Left renal pelvis (tissue), 4 donors: ENCODE results near the gene OR51L1. TPM values are rescaled to one million over a fixed set of nuclear protein-coding genes. Genes with fewer than 3 reads are reported as not detected.
A peak's percentile ranks its signal among the peaks of the same experiment; 100 is the strongest.
"Not testable (repeated sequence)": the region's sequence is repeated elsewhere in the genome, so short reads cannot be mapped to it uniquely, and the experiment has no call there.

Experiments used
- DNase-seq, 4 donors: peaks; one replicate each; pipeline ENCODE4 v3.0.0-alpha.2; 2013; ENCODE audit warnings: low read depth in 4 of 4, low spot score in 3 of 4
- polyA plus RNA-seq, 4 donors: library from polyadenylated mRNA; unstranded; fragments of 120-200 nt; gene quantifications; one replicate each; pipeline ENCODE4 v1.2.1, GENCODE V29; 2013; ENCODE audit not compliant: insufficient read length in 4 of 4

The OR51L1 gene
- under 1 TPM in 3 of 4 donors, not detected in 1; 0.05 to 0.06 (median 0.05) TPM for polyA plus RNA-seq

- no peak for DNase-seq
Measured at GRCh38 chr11:4994551-4994950, at the start of gene OR51L1. Gene OR51L1 (plus strand): TSS chr11:4994851. CDS start chr11:4998983, 4,132 bp downstream.

DNA sequence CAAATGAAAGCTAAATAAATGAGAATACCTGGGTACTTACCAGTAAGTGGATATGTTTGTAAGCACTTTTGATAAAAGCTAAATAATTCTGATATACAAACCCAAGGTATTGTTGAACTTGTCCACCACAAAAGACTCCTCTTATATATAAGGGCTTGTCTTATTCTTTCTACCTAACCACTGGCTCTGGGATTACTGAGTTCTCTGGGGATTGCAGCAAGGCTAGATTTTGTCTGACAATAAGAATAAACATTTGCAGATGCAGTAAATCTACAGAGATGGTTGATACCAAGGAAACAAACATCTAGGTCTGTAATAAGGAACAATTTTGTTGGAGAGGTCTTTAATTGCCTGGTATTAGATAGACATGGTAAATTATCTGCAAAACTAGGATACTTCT is 47.1 kb upstream of the OR51L1 start, which contains the start of gene OR51A4:
Gene OR51A4, minus strand, starts transcription at position 101 of the 400 bp plus-strand sequence. CDS start 505 bp downstream, outside the sequence.
- no peak for DNase-seq

- not testable (repeated sequence) for DNase-seq
Measured at GRCh38 chr11:4955613-4956012, 39.0 kb upstream of the OR51L1 start, which contains the start of gene OR51A2. Gene OR51A2 (minus strand): TSS chr11:4955713. CDS start chr11:4955713, 0 bp downstream.

DNA sequence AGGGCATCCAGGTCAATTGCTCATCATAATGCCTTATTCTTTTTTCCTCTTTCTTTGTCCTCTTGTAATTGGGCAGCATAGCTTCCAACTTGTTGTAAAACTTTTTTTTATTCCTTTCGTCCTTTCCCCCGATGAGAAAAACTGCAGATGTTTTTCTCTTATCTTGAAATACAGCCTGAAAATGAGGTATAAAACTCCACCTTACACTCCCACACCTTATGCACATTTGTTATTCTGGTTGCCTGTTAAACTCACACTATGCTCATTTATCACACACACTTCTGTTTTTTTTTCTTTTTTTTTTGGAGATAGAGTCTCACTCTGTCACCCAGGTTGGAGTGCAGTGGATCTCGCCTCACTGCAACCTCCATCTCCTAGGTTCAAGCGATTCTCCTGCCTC is 37.3 kb upstream of the OR51L1 start:
- DNase-seq: no peak

GRCh38 chr11:4960877-4961276 is 33.8 kb upstream of the OR51L1 start:
- no peak for DNase-seq

DNA sequence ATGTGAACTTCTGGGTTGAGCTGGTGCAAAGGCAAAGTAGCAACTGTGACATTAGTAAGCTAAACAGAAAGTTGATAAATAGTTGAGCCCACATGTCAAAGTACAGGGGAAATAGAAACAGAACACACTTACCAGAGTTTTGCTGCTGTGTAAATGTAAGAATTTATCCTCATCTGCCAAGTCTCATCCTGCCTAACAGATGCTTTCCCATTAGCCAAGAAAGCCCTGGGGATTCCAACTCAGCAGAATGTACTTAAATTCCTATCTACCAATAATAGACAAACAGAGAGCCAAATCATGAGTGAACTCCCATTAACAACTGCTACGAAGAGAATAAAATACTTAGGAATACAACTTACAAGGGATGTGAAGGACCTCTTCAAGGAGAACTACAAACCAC is 31.8 kb upstream of the OR51L1 start:
- no peak for DNase-seq

GRCh38 chr11:4975436-4975835 is 19.2 kb upstream of the OR51L1 start:
- no peak for DNase-seq

DNA sequence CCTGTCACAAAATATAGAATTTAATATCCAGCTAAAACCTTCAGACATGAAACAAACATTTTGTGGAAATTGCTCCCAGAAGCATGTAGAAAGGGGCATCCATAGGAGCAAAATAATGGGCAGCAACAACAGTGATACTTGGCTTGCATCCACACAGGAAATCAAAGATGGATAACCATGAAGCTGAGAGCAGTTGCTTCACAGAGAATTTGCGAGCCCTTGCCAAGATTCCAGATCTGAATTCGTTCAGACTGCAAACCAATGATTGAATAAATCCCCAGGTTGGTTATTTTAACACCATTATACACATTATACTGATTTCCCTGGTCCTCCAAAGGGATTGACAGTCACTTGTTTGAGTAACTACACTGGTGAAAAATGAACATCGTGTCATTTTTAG is 15.6 kb upstream of the OR51L1 start:
- DNase-seq: no peak

DNA sequence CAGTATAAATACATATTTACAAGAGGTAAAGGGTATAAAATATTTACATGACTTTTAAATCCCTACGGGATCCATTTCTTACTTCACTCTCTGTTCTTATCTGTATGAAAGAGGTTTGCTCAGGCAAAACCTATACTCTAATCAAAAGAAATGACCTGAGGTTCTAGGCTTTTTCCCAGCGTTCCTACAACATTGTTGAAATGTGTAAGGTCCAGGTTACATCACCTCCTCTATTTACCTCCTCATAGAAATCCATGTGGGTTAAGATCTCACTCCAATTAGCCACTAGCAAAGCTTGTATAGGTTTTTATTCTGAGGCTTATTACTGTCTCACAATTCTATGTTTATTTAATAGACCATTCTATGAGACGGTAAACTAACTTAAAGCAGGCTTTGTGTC is 12.0 kb upstream of the OR51L1 start:
- DNase-seq: no peak

DNA sequence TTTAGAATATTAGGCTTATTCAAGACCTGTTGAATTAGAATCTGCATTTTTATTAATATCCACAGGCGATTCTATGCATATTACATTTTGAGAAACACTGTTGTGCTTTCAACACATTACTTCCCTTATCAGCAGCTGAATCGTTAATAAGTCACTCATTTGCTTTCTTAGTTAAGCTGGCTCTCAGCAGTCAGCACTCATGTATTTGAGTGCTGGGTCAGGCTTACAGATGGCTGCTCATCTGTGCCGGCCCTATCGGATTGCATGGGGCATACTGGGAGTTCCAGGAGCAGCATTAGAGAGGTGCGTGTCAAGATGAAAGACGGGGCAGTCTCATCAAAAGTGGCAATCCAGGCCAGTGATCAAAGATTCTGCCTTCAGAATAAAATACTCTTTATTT is 10.8 kb upstream of the OR51L1 start:
- DNase-seq: peak; percentile 35 to 72 (median 48)

- DNase-seq: no peak
Measured at GRCh38 chr11:4991060-4991459, 3.6 kb upstream of the OR51L1 start.

DNA sequence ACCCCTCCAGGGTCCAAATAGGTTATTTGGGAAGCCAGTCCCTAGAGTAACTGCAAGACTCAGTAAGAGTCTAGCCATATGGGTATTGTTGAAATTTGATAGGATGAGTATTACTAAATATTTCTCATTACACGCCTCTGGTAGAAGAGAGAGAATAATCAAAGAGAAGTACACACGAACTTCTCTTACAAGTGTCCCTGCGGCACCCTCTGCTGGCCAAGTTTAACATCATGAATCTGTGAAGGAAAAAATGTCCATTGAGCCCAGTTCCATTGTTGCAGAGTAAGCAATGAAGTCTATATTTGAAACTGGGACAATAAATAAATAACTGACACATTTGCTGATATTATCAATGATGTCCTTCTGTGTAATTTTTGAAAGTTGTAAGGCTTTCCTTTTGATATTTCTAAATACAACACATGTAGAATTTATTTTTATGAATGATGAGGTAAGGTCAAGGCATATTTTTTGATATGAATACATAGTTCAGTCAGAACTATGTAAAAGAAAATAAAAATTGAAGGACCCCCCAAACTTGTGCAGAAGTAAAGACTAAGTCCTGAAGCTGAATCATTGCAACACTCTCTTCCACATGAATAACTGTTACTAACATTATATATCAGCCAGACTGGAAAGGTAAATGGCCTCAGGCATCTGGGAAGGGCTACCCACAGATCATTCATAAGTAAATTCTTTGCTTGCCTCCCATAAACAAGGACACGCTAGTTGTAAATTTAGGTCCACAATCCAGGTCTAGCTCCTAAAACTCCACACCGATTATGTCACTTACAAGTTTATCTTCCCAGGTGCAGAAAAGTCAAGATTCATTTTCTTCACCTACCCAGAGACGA is 10.0 kb downstream of the OR51L1 start:
- DNase-seq: peak in 3 of 4 donors; percentile 23 to 36 (median 33)

DNA sequence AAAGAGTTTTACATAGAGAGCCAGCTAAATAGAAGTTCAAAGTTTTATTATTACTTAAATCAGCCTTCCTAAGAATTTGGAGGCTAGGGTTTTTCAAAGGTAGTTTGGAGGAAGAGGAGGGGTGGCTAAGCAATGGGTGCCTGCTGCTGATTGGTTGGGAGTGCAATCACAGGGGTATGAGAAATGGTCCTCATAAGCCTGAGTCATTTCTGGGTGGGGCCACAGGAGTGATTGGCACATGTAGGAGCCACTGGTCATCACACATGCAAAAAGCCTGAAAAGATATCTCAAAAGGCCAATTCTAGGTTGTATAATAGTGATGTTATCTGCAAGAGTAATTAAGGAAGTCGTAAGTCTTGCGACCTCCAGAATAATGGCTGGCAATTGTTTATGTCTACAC is 12.9 kb downstream of the OR51L1 start:
- DNase-seq: no peak

DNA sequence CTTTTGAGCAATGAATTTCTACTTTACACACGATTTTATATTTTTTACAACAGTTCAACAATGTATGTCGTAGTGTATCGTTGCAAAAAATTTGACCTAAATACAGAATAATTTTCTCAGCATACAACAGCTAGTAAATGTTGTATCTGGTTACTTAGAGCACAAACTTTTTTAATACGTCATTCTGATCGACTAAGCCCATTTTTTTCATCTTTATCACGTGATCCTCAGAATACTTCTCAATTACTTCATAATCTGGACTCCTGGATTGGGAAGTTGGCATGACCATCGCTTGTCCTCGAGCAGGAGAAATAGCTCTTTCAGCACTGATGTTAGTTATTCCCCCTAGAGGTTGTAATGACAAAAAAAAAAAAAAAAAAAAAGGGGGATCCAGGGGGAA is 16.6 kb downstream of the OR51L1 start:
- DNase-seq: no peak

- DNase-seq: no peak
Measured at GRCh38 chr11:5013012-5013411, 18.4 kb downstream of the OR51L1 start.

DNA sequence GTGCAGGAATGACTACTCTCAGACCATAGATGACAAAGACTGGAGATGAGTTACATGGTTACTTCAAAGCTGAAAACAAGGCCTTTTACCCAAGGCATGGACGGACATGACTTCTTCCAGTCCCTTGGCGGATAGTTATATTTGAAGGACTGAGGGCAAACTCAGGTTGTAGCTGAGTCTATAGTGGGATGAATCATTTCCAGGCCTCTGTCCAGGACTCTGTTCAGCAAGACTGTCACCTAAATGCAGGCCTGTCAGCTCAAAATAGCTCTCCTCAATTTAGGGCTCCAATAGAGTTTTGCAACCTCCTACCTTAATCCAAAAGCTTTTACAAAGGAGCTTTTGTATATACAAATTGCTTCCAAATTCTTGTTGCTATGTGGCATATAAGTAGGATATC is 27.3 kb downstream of the OR51L1 start:
- DNase-seq: no peak

GRCh38 chr11:5036669-5037068 is 42.0 kb downstream of the OR51L1 start:
- DNase-seq: no peak

DNA sequence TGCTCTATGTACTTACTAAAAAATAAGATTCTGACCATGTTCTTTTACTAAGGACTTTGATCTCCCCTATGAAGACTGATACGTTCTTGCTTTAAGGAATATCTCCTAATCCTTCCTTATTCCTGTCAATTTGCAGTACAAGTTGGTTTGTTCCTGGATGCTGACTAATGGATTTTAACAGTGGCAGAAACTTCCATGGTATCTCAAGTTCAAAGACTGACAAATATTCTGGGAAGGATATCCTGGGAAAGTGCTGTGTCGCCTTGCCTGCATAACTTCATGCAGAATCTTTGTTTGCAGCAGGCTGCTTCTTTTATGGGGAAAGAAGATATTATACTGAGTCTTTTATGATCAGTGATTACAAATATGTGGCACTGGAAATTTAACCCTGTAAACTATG is 43.3 kb downstream of the OR51L1 start:
- no peak for DNase-seq

GRCh38 chr11:5038341-5038740 is 43.7 kb downstream of the OR51L1 start:
- no peak for DNase-seq

- no peak for DNase-seq
Measured at GRCh38 chr11:5040876-5041275, 46.2 kb downstream of the OR51L1 start.

DNA sequence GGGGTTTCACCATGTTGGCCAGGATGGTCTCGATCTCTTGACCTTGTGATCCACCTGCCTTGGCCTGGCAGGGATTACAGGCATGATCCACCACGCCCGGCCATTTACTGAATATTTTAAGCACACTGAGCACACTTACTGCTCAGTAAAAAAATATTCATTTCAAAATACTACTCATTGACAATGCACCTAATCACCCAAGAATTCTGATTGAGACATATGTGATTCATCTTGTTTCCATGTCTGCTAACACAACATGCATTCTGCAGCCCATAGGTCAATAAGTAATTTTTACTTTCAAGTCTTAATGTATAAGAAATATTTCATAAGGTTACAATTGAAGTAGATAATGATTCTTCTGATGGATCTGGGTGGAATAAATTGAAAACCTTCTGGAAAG is 47.4 kb downstream of the OR51L1 start:
- no peak for DNase-seq

GRCh38 chr11:5043380-5043779 is 48.7 kb downstream of the OR51L1 start:
- no peak for DNase-seq
